PC-3 (cell line): ENCODE measurements around the gene CDH12. TPM values are rescaled to one million over a fixed set of nuclear protein-coding genes. Genes with fewer than 3 reads are reported as not detected.

Source experiments
- ATAC-seq: fragments of 200-7000 bp; cut with Tn5 transposase; 2 replicates; pipeline ENCODE4 v1.9.1; 2020; ENCODE audit warnings: mild to moderate bottlenecking, moderate library complexity
- BruUV-seq: library from RNA; stranded (reverse); fragments of 400-500 nt; replicated peaks from 2 replicates; lab custom pipeline; 2021; lab: Mats Ljungman, UMichigan
- CTCF ChIA-PET: fragments of 300-600 bp; sonication (Branson Sonifier 250); formaldehyde crosslinking; loops from one replicate; lab custom pipeline; 2022; ENCODE audit warnings: antibody characterized with exemption; lab: Charles Lee
- POLR2A ChIA-PET: fragments of 300-600 bp; sonication (Branson Sonifier 250); formaldehyde crosslinking; loops from one replicate; lab custom pipeline; 2022; ENCODE audit warnings: antibody characterized with exemption; ENCODE audit not compliant: unreplicated experiment; lab: Charles Lee
- DNase-seq: peaks from one replicate; pipeline ENCODE4 v3.0.0-alpha.2; 2015
- H2AFZ ChIP-seq: fragments of 300-600 bp; sonication (generic); 2 replicates; pipeline ENCODE4 v1.6.0; 2016; ENCODE audit warnings: antibody characterized with exemption, low read length
- H3F3A ChIP-seq: fragments of 300-600 bp; sonication (generic); one replicate; pipeline ENCODE4 v1.6.0; 2017; ENCODE audit warnings: antibody characterized with exemption, low read length, control low read depth, mild to moderate bottlenecking; ENCODE audit not compliant: unreplicated experiment
- H3K27ac ChIP-seq: fragments of 300-600 bp; sonication (generic); 2 replicates; pipeline ENCODE4 v1.5.1; 2016; ENCODE audit warnings: mild to moderate bottlenecking, low read length
- H3K27me3 ChIP-seq: fragments of 300-600 bp; sonication (generic); 2 replicates; pipeline ENCODE4 v1.6.1; 2016; ENCODE audit warnings: low read length, mixed read lengths
- H3K36me3 ChIP-seq: fragments of 300-600 bp; sonication (generic); 2 replicates; pipeline ENCODE4 v1.6.1; 2016; ENCODE audit warnings: low read depth, mixed run types, low read length, mixed read lengths
- H3K4me1 ChIP-seq: fragments of 300-600 bp; sonication (generic); 2 replicates; pipeline ENCODE4 v1.5.1; 2016; ENCODE audit warnings: low read length; ENCODE audit not compliant: insufficient read depth
- H3K4me2 ChIP-seq: fragments of 300-600 bp; sonication (generic); 2 replicates; pipeline ENCODE4 v1.6.0; 2016; ENCODE audit warnings: low read length
- H3K4me3 ChIP-seq: fragments of 300-600 bp; sonication (generic); 2 replicates; pipeline ENCODE4 v1.5.1; 2016; ENCODE audit warnings: mild to moderate bottlenecking, low read length, mixed read lengths
- H3K79me2 ChIP-seq: fragments of 300-600 bp; sonication (generic); 2 replicates; pipeline ENCODE4 v1.6.1; 2017; ENCODE audit warnings: low read length, mixed read lengths
- H3K9ac ChIP-seq: fragments of 300-600 bp; sonication (generic); 2 replicates; pipeline ENCODE4 v1.6.0; 2016; ENCODE audit warnings: mild to moderate bottlenecking, low read length
- H3K9me2 ChIP-seq: fragments of 300-600 bp; sonication (generic); replicated peaks from 2 replicates; pipeline ENCODE4 v1.6.1; 2016; ENCODE audit warnings: mixed run types, low read length, mixed read lengths
- H3K9me3 ChIP-seq: fragments of 300-600 bp; sonication (generic); 2 replicates; pipeline ENCODE4 v1.6.1; 2016; ENCODE audit warnings: low read length, mixed read lengths
- H4K20me1 ChIP-seq: fragments of 300-600 bp; sonication (generic); 2 replicates; pipeline ENCODE4 v1.6.1; 2016; ENCODE audit warnings: low read length, mixed read lengths
- CTCF ChIP-seq: fragments of 300-600 bp; sonication (generic); conservative IDR thresholded peaks from 2 replicates; pipeline ENCODE4 v1.5.1; 2017; ENCODE audit warnings: antibody characterized with exemption, low read depth, mild to moderate bottlenecking, low read length
- EZH2 ChIP-seq: fragments of 300-600 bp; sonication (generic); IDR thresholded peaks from one replicate; pipeline ENCODE4 v1.6.1; 2017; ENCODE audit warnings: antibody characterized with exemption, mild to moderate bottlenecking, low read length; ENCODE audit not compliant: unreplicated experiment
- EZH2phosphoT487 ChIP-seq: fragments of 300-600 bp; sonication (generic); IDR thresholded peaks from 2 replicates; pipeline ENCODE4 v1.6.1; 2018; ENCODE audit warnings: mild to moderate bottlenecking, antibody characterized with exemption, low read length, borderline replicate concordance
- intact Hi-C: fragments of 100-400 bp; cut with micrococcal nuclease; formaldehyde crosslinking; loops from 2 replicates; pipeline ENCODE4 v1.9.0; 2023
- total RNA-seq: library from RNA; depleted of rRNA; stranded (reverse); fragments of >200 nt; gene quantifications from 2 replicates; pipeline ENCODE4 v1.2.3, GENCODE V29; 2014

The CDH12 gene
- total RNA-seq, 1 experiment from 2014 or later: 0.44 TPM

GRCh38 chr5:22751536-22751935 lies 101.6 kb downstream of the CDH12 start:
- TF ChIP-seq CTCF (no peak), EZH2phosphoT487 (no peak)
- CTCF ChIA-PET: no interaction called here
- Histone ChIP-seq H4K20me1 (no peaks in the 10 kb centered on the region), H3K4me2 (no peak overlapping the region), H3K36me3 (no peaks in the 10 kb centered on the region), H3K9ac (no peak overlapping the region), H3K79me2 (no peaks in the 10 kb centered on the region), H3K4me3 (no peak overlapping the region), H3K4me1 (no peaks in the 10 kb centered on the region), H3K27me3 (no peaks in the 10 kb centered on the region), H2AFZ (no peak overlapping the region), H3K9me2 (no peaks in the 10 kb centered on the region), H3K27ac (no peak overlapping the region), H3K9me3 (no peaks in the 10 kb centered on the region), H3F3A (no peaks in the 10 kb centered on the region)
- intact Hi-C loops: no loop called here
- BruUV-seq: no TSS peak
- POLR2A ChIA-PET: no interaction called here
- DNase-seq (no peak), ATAC-seq (no peak)

GRCh38 chr5:22736443-22737003 lies 116.6 kb downstream of the CDH12 start:
- intact Hi-C loops: no loop called here
- POLR2A ChIA-PET: no interaction called here
- no TSS peak for BruUV-seq

GRCh38 chr5:22734907-22735306 lies 118.2 kb downstream of the CDH12 start:
- Histone ChIP-seq H3K4me3 (no peak overlapping the region), H3K9me3 (no peaks in the 10 kb centered on the region), H3K4me1 (no peaks in the 10 kb centered on the region), H4K20me1 (no peaks in the 10 kb centered on the region), H3K79me2 (no peaks in the 10 kb centered on the region), H3K9me2 (no peaks in the 10 kb centered on the region), H3K4me2 (no peak overlapping the region), H3K9ac (no peak overlapping the region), H3F3A (no peaks in the 10 kb centered on the region), H3K27ac (no peak overlapping the region), H3K36me3 (no peaks in the 10 kb centered on the region), H3K27me3 (no peaks in the 10 kb centered on the region), H2AFZ (no peak overlapping the region)
- no peak for ATAC-seq
- ChIA-PET POLR2A (no interaction called here), CTCF (no interaction called here)
- intact Hi-C loops: no loop called here
- BruUV-seq: no TSS peak
- TF ChIP-seq CTCF (no peak), EZH2 (no peak), EZH2phosphoT487 (no peak)
- no peak for DNase-seq

More at GRCh38 chr5:22736443-22737003, 116.6 kb downstream of the CDH12 start:
- TF ChIP-seq CTCF (no peak), EZH2phosphoT487 (no peak), EZH2 (no peak)
- CTCF ChIA-PET: no interaction called here
- no peaks in the 10 kb centered on the region for H3K36me3 ChIP-seq
- H2AFZ ChIP-seq: no peak overlapping the region
- no peaks in the 10 kb centered on the region for H3K9me2 ChIP-seq
- H3K27me3 ChIP-seq: no peaks in the 10 kb centered on the region
- no peak overlapping the region for H3K27ac ChIP-seq
- no peaks in the 10 kb centered on the region for H3K4me1 ChIP-seq
- DNase-seq: no peak
- no peaks in the 10 kb centered on the region for H3F3A ChIP-seq
- no peak overlapping the region for H3K4me2 ChIP-seq
- ATAC-seq: no peak
- no peaks in the 10 kb centered on the region for H3K9me3 ChIP-seq
- no peaks in the 10 kb centered on the region for H3K79me2 ChIP-seq
- no peaks in the 10 kb centered on the region for H4K20me1 ChIP-seq
- H3K9ac ChIP-seq: no peak overlapping the region
- H3K4me3 ChIP-seq: no peak overlapping the region
